Measurements from ENCODE around the gene ITGB4.

ITGB4 gene

DNA sequence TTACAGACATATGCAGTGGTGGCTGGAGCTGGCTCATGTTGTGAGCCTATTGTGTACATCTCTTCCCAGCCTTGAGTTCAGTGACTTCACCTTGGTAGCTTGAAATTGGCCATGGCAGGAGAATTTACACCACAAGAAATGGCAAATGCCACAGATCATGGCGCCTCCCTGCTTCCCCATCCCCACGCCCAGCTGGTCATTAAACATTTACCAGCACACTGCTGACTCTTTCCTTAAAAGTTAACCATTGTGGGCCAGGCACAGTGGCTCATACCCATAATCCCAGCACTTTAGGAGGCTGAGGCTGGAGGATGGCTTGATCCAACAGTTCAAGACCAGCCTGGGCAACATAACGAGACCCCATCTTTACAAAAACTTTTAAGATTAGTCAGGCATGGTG, 22.6 kb upstream of the ITGB4 start:
- DNase-seq, result no peak

DNA sequence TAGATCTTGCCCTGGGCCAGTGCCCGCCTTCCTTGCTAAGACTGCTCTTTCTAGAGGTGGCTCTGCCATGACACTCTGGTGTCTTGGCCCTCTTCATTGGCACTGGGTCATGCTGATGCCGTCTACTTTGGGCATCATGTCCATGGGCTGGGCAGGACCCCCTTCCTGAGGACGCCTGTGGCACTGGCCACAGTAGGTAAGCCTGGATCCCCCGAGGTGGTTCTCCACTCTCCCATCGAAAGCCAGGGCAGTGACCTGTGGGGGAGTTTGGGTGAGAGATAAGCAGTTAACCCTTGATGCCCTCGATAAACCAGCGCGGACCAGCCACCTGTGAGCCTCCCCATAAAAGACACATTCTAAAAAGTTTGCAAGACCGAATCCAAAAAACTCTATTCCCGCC, 20.0 kb upstream of the ITGB4 start:
- no peak for DNase-seq

DNA sequence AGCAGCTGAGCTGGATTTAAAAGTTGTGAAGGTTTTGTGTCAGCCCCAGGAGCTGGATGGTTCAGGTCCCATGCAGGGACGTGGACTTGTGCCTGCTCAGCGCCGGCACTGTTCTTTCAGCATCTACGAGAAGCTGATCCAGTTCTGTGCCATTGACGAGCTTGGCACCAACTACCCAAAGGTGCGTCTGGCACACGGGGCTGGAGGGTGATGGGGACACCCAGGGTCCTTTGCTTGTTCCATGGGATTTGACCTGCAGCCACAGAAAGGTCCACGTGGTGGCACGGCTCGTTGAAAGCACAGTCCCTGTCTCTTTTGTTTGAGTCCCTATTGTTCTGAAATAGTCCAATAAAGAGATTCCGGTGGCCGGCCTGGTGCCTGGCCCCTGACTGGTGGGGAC, 18.1 kb upstream of the ITGB4 start:
- no peak for DNase-seq

DNA sequence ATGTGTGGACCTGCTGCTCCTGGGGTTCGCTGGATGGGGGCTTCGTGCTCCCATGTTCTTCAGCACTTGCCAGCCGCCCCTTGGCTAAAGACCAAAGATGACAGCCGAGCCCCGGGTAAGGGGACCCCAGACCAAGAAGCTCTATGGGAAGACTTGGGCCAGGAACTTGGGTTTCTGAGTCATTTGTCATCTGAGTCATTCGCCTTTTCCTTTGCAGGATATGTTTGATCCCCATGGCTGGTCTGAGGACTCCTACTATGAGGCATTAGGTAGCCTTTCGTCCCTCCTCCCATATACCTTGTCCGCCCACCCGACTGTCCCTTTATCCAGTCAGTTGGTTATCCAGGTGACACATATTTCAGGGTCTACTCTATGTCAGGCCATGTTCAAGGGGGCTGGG, 17.7 kb upstream of the ITGB4 start:
- DNase-seq, result no peak

DNA sequence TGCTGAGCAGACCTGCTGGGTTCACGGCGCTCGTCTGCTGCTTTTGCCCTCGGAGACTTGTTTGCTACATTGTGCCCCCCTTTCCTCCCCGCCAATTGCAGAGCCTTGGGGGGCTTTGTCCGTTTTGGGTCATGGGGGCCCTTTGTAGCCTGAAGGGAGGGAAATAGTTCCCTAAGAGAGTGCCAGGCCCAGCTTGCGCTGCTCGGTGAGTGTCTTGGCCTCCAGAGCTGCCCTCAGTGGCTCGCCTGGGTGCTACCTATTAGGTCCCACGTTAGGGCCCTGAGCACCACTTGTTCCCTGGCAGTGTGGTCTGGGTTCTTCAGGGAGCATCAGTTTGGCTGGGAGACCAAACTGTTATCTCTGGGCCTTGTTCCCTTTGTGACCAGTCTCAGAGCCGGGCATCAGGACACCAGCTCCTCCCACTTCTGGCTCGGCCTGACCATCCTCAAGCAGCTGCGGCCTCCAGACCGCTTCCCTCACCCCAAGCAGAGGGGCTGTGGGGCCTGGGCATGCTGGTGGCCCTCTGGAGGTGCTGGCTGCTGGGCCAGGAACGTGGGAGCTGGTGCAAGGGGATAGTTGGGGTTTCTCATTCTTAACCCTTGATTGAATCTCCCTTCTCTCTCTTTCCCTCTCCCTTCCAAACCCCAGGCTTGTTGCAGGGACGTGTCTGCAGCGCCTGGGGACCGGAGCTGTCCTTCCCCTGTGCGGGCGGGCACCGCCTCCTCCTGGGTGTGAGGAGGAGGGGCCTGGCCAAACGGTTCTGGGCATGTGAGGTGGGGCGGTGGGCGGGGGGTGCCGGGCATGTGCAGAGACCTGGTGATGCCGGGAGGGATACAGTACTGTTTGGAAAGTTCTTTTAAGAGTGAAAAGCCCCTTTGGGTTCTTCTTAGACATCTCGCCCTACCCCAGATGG, 16.0 kb upstream of the ITGB4 start:
- DNase-seq, result no peak

DNA sequence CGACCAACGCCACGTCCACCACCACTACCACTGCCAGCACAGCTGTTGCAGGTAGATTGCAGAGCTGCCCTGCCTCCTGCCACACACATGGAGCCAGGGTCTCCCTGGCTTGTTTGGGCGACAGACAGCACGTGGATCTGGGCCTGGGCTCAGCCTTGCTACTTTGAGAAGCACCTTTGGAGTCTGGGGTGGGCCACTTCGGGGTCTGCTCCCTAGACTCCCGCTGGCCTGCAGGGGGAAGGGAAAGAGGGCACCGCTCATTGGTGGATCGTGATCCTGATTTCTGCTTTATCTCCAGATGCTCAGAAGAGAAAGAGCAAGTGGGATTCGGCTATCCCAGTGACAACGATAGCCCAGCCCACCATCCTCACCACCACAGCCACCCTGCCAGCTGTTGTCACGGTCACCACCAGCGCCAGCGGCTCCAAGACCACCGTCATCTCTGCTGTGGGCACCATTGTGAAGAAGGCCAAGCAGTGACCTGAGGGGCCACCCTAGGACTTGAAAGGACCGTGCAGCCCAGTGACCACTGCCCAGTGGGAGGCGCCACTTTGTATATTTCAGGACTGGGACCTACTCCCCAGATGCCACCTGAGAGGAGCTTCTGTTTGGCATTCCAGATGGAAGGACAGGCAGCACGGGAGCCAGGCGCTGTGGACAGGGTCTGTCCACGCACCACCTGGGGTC, 15.1 kb upstream of the ITGB4 start:
- DNase-seq, result no peak

DNA sequence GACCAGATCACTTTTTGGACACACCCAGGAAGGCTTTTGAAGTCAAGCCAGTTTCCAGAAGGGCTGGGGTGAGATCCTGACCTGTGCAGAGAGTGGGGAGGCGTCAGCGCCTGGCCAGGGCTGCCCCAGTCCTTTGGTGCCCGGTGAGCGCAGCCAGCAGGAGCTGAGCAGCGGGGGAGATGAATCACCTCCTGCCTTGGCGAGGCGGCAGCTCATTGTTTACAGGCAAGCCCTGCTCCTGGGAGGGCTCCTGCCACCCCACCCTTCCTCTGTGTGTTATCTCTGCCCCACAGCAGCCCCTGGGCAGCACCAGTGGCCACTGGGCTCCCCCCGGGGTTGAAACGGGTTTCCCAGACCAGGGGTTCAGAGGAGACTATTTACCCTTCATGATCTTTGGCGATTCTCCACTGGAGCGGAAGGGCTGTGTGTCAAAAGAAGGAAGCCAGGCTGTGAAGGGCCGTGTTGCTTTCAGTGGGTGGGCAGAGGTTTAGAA, 14.1 kb upstream of the ITGB4 start:
- no peak for DNase-seq

DNA sequence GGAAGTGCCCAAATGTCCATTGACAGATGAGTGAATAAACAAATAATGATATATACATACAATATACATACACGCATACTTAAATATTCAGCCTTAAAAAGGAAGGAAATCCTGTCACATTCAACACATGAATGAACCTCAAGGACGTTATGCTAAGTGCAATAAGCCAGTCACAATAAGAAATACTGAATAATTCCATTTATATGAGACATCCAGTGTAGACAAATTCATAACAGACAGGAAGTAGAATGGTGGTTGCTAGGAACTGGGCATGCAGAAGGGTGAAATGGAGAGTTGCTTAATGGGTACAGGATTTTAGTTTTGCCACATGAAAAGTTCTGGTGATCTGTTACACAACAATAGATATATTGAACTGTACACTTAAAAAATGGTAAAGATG, 8.8 kb upstream of the ITGB4 start:
- no peak for DNase-seq

DNA sequence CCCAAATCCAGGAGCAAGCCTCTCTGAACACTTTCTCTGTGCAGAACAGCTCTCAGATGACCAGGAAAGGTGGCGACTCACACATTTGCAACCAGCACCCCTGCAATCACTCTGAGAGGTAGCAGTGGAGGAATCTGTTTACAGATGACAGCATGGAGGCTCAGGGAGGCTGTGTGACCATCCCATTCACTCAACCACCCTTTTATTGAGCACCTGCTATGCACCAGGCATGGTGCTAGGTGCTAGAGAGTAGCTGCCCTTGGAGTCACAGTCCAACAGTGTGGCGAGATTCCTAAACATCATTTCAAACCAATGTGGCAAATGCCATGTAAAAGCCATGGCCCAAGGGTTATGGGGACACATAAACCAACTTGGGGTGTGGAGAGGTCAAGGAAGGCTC, 1.5 kb upstream of the ITGB4 start:
- DNase-seq, result no peak

DNA sequence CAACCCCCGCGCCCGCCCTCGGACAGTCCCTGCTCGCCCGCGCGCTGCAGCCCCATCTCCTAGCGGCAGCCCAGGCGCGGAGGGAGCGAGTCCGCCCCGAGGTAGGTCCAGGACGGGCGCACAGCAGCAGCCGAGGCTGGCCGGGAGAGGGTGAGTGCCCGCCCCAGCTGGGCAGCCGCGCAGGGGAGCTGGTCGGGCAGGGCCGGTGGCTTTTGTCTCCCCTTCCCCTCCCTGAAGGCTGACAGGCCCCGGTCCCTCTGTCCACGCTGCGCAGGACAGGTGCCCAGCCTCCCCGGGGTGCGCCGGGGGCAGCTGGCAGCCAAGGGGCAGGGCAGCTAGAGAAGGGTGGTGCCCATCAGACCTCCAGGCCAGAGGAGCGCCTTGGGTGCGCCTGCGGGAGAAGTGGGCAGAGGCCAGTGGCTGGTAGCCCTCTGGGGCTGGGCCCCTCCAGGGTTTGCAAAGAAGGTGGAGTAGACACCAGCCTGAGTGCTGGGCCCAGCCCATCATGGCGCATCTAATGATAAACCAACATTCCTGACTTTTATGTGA, 278 bp downstream of the ITGB4 start:
- DNase-seq, result no peak

DNA sequence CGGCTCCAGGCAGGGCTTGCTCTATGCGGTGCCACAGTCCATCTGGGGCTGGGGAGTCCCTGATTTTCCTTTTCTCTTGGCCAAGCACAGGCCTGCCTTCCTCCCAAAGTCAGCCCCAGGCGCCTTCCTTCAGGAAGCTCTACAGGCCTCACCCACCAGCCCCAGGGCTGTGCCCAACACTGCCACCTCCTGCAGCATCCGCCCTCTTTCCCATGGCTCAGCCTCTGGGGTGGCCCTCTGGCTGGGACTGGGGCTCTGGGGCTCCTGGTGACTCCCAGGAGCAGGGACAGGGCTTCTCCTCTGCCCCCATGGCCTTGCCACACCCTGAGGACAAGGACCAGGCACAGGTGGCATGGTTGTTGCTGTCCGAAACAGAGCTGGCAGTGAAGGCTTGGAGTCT, 817 bp downstream of the ITGB4 start:
- DNase-seq, result no peak

DNA sequence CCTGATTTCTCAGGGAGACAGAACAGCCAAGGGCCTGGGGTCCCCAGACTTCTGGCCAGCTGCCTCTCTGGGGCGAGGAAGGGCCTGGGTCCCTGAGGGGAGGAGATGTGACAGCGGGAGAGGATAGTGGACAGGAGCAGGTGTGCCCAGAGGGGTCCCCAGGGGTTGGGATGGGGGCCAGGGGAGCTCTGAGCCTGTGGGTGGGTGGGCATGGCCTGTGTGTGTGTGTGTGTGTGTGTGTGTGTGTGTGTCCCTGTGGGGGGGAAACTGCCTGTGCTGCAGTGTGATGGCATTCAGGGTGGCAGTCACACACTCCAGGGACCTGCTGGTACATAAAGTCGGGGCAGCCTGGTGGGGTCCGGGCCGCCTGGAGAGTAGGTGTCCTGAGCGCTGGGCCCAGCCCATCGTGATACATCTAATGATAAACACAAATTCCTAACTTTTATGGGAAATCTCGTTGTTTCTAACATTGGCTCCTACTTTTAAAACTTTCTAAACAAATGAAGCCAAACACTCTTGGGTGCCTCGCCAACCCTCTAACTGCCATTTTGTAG, 1.4 kb downstream of the ITGB4 start:
- no peak for DNase-seq

DNA sequence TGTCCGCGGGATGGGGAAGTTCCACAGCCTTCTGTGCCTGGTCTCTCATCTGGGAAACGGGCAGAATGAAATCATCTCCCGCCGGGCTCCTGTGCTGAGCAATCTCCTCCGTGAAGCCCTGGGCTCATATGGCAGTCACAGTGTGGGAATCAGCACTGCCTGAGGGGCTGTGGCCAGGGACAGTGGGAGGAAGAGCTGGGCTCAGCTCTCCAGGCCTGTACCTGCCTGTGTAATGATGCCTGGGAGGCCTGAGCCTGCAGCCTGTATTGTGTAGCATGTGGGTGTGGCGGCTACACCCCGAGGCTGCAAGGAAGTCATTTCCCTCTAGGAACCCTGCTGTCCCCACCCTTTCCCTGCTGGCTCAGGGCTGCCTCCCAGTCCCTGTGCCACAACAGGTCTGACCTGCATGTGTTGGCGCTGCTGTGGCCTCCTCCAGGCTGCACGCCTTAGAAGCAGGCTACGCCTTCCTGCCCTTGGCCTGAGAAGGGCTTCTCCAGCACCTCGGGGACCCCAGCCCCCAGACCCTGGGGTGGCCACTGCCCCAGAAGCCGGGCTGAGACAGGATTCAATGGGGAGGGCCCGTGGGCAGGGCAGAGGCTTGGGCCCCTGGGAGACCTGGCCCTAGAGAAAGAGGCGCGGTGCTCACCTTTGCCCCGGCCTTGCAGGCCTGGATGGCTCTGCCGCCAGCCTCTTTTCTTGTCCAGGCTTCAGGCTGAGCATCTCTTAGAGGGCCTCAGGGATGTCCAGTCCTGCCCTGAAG, 2.1 kb downstream of the ITGB4 start:
- DNase-seq, result no peak

DNA sequence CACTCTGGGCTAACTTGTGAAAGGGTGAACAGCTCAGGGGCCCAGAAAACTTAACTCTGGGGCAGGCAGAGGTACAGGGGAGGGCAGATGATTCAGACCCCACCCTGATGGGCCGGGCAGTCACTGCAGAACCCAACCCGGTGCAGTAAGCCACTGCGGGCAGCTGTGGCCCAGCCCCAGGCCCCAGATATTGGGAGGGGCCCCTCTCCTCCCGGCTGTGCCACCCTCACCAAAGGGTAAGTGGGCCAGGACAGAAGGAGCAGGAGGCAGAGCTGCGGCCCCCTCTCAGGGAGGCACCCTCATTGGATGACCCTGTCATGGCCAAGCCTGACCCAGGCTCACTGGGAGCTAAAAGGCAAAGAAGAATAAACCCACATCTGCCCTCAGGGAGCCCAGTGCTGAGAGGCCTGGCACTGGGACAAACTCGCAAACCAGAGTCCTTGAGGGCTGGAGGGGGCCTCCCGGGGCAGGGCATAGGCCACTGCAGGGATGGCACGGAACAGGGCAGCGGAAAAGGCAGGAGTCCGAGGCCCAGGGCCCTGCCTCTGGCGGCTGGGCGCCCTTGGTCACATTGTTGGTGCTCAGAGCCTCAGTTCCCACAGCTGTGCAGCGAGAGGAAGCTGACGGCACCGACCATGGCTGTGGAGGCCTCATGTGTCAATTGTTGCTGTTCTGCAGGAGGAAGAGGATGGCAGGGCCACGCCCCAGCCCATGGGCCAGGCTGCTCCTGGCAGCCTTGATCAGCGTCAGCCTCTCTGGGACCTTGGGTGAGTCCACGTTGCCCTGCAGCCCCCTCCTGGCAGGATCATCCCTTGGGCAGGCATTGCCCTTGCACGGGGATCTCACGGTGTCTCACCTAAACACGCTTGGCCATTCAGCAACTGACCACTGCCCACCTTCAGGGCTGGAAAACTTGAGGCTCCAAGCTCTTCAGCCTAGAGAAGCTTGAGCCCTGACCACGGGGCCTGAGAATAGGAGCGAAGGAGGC, 3.1 kb downstream of the ITGB4 start:
- no peak for DNase-seq

DNA sequence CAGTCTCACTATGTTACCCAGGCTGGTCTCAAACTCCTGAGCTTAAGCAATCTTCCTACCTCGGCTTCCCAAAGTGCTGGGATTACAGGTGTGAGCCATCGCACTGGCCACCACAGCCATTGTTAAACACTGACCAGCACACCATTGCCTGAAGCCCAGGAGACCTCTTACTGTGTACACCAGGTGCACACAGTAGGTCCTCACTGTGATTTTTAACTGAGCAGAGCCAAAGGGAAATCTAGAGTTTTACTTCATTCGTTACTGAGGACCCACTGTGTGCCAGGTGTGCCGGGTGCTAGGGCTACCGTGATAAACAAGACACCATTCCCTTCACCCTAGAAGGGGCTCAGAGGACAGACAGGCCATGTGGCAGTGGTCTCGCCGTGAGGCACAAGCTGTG, 4.2 kb downstream of the ITGB4 start:
- no peak for DNase-seq

DNA sequence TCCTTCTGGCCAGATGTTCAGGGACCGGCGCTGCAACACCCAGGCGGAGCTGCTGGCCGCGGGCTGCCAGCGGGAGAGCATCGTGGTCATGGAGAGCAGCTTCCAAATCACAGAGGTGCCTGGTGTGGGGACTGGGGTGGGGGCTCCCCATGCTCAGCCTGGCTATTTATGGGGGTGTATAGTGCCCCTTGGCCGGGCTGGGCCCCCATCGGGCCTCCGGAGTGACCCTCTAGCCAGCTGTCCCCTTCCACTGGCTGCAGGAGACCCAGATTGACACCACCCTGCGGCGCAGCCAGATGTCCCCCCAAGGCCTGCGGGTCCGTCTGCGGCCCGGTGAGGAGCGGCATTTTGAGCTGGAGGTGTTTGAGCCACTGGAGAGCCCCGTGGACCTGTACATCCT, 6.1 kb downstream of the ITGB4 start:
- no peak for DNase-seq

DNA sequence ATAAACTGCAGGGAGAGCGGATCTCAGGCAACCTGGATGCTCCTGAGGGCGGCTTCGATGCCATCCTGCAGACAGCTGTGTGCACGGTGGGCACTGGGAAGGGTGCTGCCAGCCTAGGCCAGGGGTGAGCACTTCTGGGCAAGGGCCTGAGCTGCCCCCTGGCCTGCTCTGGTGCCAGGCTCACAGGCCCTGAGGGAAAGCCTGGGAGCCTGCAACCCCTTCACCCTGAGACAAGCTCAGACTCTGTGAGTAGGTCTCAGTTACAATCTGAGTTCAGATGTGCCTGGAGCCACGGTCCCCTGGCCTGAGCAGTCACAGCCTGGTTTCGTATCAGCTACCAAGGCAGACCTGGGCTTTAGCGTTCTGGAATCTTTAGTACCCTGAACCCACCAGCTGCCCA, 8.1 kb downstream of the ITGB4 start:
- DNase-seq, result no peak

DNA sequence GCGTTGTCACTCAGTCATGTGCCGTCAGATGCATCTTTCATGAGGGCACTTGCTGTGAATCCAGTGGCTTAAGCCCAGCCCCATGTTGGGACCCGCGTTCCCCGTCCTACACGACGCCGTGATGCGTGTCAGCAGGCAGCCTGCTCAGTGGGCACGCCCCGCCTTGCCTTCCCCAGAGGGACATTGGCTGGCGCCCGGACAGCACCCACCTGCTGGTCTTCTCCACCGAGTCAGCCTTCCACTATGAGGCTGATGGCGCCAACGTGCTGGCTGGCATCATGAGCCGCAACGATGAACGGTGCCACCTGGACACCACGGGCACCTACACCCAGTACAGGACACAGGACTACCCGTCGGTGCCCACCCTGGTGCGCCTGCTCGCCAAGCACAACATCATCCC, 8.8 kb downstream of the ITGB4 start:
- no peak for DNase-seq

DNA sequence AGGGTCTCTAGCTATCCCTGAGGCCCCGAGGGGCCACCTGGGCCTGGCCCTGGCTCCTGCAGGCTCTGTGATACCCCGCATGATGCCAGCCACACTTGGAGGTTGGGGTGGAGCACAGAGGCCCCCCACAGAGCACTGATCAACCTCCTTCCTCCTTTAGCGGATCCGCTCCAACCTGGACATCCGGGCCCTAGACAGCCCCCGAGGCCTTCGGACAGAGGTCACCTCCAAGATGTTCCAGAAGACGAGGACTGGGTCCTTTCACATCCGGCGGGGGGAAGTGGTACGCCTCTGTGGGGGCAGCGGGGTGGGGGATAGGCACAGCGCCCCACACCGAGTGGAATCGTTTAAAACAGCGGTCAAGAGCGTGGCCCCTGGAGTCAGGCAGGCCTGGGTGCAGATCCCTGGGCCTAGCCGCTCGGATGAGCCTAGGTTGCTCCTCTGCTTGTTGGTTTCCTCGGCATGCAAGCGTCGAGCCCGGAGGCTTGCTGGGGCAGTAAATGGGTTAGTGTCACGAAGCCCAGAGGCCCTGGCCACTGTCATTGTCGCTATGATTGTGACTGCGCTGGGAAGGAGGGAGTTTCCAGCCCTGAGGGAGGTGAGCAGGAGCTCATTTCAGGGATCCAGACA, 9.9 kb downstream of the ITGB4 start:
- DNase-seq, result no peak

DNA sequence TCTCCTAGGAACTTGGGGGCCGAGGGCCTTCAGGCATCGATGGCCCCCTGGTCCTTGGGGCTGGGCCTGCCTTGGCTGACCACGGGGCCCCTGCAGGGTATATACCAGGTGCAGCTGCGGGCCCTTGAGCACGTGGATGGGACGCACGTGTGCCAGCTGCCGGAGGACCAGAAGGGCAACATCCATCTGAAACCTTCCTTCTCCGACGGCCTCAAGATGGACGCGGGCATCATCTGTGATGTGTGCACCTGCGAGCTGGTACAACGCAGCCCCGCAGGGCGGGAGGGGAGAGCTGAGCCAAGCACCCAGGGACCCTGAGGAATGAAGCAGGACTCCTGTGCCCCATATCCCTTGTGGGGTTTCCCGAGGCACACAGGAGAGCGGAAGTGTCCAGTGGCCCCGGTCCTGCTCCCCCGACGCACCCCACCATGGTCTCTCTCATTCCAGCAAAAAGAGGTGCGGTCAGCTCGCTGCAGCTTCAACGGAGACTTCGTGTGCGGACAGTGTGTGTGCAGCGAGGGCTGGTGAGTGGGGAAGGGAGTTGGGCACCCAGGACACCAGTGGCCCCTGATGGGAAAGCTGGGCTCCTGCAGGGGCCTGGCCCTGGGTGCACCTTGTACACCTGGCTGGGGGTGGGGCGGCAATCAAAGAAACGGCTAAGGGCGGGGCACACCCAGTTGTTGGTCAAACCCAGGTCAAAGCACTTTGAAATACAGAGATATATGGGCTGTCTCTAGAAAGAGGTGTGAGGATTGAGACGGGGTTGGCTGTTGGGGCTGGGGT, 10.6 kb downstream of the ITGB4 start:
- no peak for DNase-seq

Data from SIG-M5 (cell line).